Measurements from ENCODE around the gene HSP90AB1.

- TF ChIP-seq POLR2A (IDR thresholded peaks at IDR 0.05) (no peak), CTCF (IDR thresholded peaks at IDR 0.05) (no peak), POLR2AphosphoS5 (IDR thresholded peaks at IDR 0.05) (no peak)
Observed at GRCh38 chr6:44284121-44284520, 37.2 kb downstream of the HSP90AB1 start.

All from stomach (tissue), 4 donors.